OCI-LY3 (cell line): ENCODE measurements around the gene TNK2.

ENCODE experiments used
- H2AFZ ChIP-seq: fragments of 200-600, 300-600 bp; shearing (Covaris generic); 2 replicates; pipeline ENCODE4 v1.6.0; 2014; ENCODE audit warnings: antibody characterized with exemption, low read depth, low read length
- H3K27ac ChIP-seq: fragments of 200-600, 300-600 bp; sonication (generic); 2 replicates; pipeline ENCODE4 v1.5.1; 2014; ENCODE audit warnings: mild to moderate bottlenecking, low read length, moderate library complexity, mixed read lengths
- H3K27me3 ChIP-seq: fragments of 200-600, 300-600 bp; sonication (generic); 2 replicates; pipeline ENCODE4 v1.6.1; 2014; ENCODE audit warnings: low read depth, low read length, mixed read lengths
- H3K36me3 ChIP-seq: fragments of 200-600, 300-600 bp; sonication (generic); replicated peaks from 2 replicates; pipeline ENCODE3; 2014; ENCODE audit warnings: low read depth, low read length, mixed read lengths
- H3K4me1 ChIP-seq: fragments of 300-600, 200-600 bp; sonication (generic); 2 replicates; pipeline ENCODE4 v1.6.1; 2014; ENCODE audit warnings: low read length, mixed read lengths
- H3K4me2 ChIP-seq: fragments of 200-600, 300-600 bp; sonication (generic); 2 replicates; pipeline ENCODE4 v1.6.1; 2014; ENCODE audit warnings: low read length, mixed read lengths
- H3K4me3 ChIP-seq: fragments of 300-600, 200-600 bp; sonication (generic); 2 replicates; pipeline ENCODE4 v1.5.1; 2014; ENCODE audit warnings: antibody characterized with exemption, mild to moderate bottlenecking, low read length, moderate library complexity
- H3K79me2 ChIP-seq: fragments of 300-600, 200-600 bp; shearing (Covaris generic); 2 replicates; pipeline ENCODE4 v1.6.1; 2014; ENCODE audit warnings: mild to moderate bottlenecking, low read length, mixed read lengths
- H3K9ac ChIP-seq: fragments of 300-600, 200-600 bp; shearing (Covaris generic); 2 replicates; pipeline ENCODE4 v1.6.0; 2014; ENCODE audit warnings: mild to moderate bottlenecking, low read length, moderate library complexity
- H3K9me3 ChIP-seq: fragments of 200-600, 300-600 bp; shearing (Covaris generic); 2 replicates; pipeline ENCODE4 v1.6.1; 2014; ENCODE audit warnings: low read length, mixed read lengths; ENCODE audit not compliant: insufficient read depth
- H4K20me1 ChIP-seq: fragments of 200-600, 300-600 bp; sonication (generic); 2 replicates; pipeline ENCODE4 v1.6.1; 2016; ENCODE audit warnings: low read length, mixed read lengths; ENCODE audit not compliant: insufficient read depth
- EZH2phosphoT487 ChIP-seq: fragments of 200-600 bp; shearing (Covaris generic); IDR thresholded peaks from 2 replicates; pipeline ENCODE4 v1.6.1; 2018; ENCODE audit warnings: antibody characterized with exemption, mixed run types, low read depth
- TF ChIP-seq, protein P1 (sequence below): fragments of 200-600, 300-600 bp; sonication (generic); IDR thresholded peaks from 2 replicates; pipeline ENCODE4 v1.5.1; 2014; ENCODE audit warnings: antibody characterized with exemption, low read length, low read depth

The TNK2 gene

GRCh38 chr3:195836476-195837135, 71.7 kb downstream of the TNK2 start:
- Histone ChIP-seq H3K36me3 (no peaks in the 10 kb centered on the region), H3K27me3 (0 out of 2 replicates have a peak, but pooled peaks cover 4% of the 10 kb centered on the region), H3K4me3 (no peak overlapping the region), H3K4me2 (no peak overlapping the region), H2AFZ (no peak overlapping the region), H4K20me1 (no peaks in the 10 kb centered on the region), H3K4me1 (peaks cover 11% of the 10 kb centered on the region), H3K79me2 (no peaks in the 10 kb centered on the region), H3K9ac (no peak overlapping the region), H3K9me3 (no peaks in the 10 kb centered on the region), H3K27ac (no peak overlapping the region)
- TF ChIP-seq EZH2phosphoT487: no peak
- TF ChIP-seq, protein P1, sequence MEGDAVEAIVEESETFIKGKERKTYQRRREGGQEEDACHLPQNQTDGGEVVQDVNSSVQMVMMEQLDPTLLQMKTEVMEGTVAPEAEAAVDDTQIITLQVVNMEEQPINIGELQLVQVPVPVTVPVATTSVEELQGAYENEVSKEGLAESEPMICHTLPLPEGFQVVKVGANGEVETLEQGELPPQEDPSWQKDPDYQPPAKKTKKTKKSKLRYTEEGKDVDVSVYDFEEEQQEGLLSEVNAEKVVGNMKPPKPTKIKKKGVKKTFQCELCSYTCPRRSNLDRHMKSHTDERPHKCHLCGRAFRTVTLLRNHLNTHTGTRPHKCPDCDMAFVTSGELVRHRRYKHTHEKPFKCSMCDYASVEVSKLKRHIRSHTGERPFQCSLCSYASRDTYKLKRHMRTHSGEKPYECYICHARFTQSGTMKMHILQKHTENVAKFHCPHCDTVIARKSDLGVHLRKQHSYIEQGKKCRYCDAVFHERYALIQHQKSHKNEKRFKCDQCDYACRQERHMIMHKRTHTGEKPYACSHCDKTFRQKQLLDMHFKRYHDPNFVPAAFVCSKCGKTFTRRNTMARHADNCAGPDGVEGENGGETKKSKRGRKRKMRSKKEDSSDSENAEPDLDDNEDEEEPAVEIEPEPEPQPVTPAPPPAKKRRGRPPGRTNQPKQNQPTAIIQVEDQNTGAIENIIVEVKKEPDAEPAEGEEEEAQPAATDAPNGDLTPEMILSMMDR: no peak

- Histone ChIP-seq H4K20me1 (no peaks in the 10 kb centered on the region), H3K4me1 (peaks cover 11% of the 10 kb centered on the region), H3K9ac (no peak overlapping the region), H3K4me3 (no peak overlapping the region), H2AFZ (no peak overlapping the region), H3K27me3 (0 out of 2 replicates have a peak, but pooled peaks cover 4% of the 10 kb centered on the region), H3K4me2 (no peak overlapping the region), H3K9me3 (no peaks in the 10 kb centered on the region), H3K36me3 (no peaks in the 10 kb centered on the region), H3K79me2 (no peaks in the 10 kb centered on the region), H3K27ac (no peak overlapping the region)
- TF ChIP-seq, protein P1: no peak
- no peak for TF ChIP-seq EZH2phosphoT487
Measured at GRCh38 chr3:195835791-195836190, 72.6 kb downstream of the TNK2 start.

GRCh38 chr3:195834675-195835583, 73.4 kb downstream of the TNK2 start:
- no peak overlapping the region for H2AFZ ChIP-seq
- H3K4me3 ChIP-seq: no peak overlapping the region

More at GRCh38 chr3:195834675-195835583, 73.4 kb downstream of the TNK2 start:
- Histone ChIP-seq H4K20me1 (no peaks in the 10 kb centered on the region), H3K4me2 (no peak overlapping the region), H3K4me1 (peaks cover 11% of the 10 kb centered on the region), H3K9ac (no peak overlapping the region), H3K9me3 (no peaks in the 10 kb centered on the region), H3K79me2 (no peaks in the 10 kb centered on the region), H3K27me3 (0 out of 2 replicates have a peak, but pooled peaks cover 4% of the 10 kb centered on the region), H3K27ac (no peak overlapping the region), H3K36me3 (no peaks in the 10 kb centered on the region)
- TF ChIP-seq, protein P1: no peak
- no peak for TF ChIP-seq EZH2phosphoT487
